Calu3 (cell line): Measurements from ENCODE around the gene CRIM1. TPM values are rescaled to one million over a fixed set of nuclear protein-coding genes. Genes with fewer than 3 reads are reported as not detected.

ENCODE experiments used
- BruUV-seq: library from RNA; stranded (reverse); fragments of 400-500 nt; replicated peaks from 2 replicates; lab custom pipeline; 2021; lab: Mats Ljungman, UMichigan
- CTCF ChIA-PET: fragments of 300-600 bp; sonication (Branson Sonifier 250); formaldehyde crosslinking; loops from one replicate; lab custom pipeline; 2022; ENCODE audit warnings: antibody characterized with exemption; lab: Charles Lee
- DNase-seq: peaks from one replicate; pipeline ENCODE4 v3.0.0; 2022
- H3K27ac Mint-ChIP-seq: one replicate; pipeline ENCODE4 v1.8.0; 2022; ENCODE audit warnings: mixed read lengths; ENCODE audit not compliant: unreplicated experiment
- H3K27me3 Mint-ChIP-seq: one replicate; pipeline ENCODE4 v1.8.0; 2022; ENCODE audit warnings: mixed read lengths; ENCODE audit not compliant: unreplicated experiment
- H3K36me3 Mint-ChIP-seq: one replicate; pipeline ENCODE4 v1.8.0; 2022; ENCODE audit warnings: mild to moderate bottlenecking, moderate library complexity, mixed read lengths; ENCODE audit not compliant: insufficient read depth, unreplicated experiment
- H3K4me1 Mint-ChIP-seq: one replicate; pipeline ENCODE4 v1.8.0; 2022; ENCODE audit warnings: mild to moderate bottlenecking, low read depth, mixed read lengths; ENCODE audit not compliant: unreplicated experiment
- H3K4me3 Mint-ChIP-seq: one replicate; pipeline ENCODE4 v1.8.0; 2022; ENCODE audit warnings: mild to moderate bottlenecking, low read depth, moderate library complexity, mixed read lengths; ENCODE audit not compliant: unreplicated experiment
- H3K9me3 Mint-ChIP-seq: one replicate; pipeline ENCODE4 v1.8.0; 2022; ENCODE audit warnings: low read depth, mixed read lengths; ENCODE audit not compliant: unreplicated experiment
- intact Hi-C: fragments of 100-400 bp; cut with micrococcal nuclease; formaldehyde crosslinking; loops from one replicate; pipeline ENCODE4 v1.10.0; 2022; ENCODE audit not compliant: unreplicated experiment
- total RNA-seq: library from RNA; stranded (reverse); gene quantifications from 2 replicates; pipeline ENCODE4 v1.2.3, GENCODE V29; 2022
- TF ChIP-seq, protein P1 (sequence below): fragments of 200-600 bp; IDR thresholded peaks from one replicate; pipeline ENCODE4 v1.8.0; 2022; ENCODE audit warnings: antibody characterized with exemption; ENCODE audit not compliant: unreplicated experiment

The CRIM1 gene
- total RNA-seq, 1 experiment from 2014 or later: 57.6 TPM

DNA sequence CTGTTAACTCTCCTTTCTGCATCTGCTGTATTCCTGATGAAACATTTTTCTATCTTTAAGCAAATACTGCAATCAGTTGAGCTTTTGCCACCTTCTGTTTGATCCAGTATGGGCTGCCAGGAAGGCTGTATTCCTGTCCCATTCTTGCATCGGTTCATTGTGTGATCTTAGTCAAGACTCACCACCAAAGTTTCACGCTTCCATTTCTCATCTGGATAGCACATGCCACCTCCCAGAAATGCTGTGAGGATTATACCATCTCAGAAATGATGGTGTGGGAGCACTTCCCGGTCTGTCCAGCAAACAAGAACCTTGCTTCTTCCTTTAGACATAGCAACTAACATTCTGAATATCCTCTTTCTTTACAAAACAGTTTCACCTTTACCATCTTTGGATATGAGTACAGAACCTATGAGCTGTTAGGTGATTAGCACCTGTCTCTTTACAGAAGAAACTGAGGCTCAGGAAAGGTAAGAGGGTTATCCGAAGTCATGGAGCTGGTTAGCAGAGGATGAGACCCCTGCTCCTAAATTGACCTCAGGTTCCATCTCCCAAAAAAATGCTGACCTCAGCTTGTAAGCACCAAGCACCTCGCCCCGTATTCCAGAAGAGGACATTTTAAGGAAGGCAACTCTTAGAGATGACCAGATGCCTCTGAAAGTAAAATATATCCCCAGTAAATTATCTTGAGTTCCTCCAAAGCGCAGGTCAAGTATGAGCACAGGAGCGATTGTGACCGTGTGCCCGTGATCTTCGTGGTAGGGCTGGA lies 185.6 kb downstream of the CRIM1 start:
- no peak for DNase-seq
- TF ChIP-seq, protein P1, sequence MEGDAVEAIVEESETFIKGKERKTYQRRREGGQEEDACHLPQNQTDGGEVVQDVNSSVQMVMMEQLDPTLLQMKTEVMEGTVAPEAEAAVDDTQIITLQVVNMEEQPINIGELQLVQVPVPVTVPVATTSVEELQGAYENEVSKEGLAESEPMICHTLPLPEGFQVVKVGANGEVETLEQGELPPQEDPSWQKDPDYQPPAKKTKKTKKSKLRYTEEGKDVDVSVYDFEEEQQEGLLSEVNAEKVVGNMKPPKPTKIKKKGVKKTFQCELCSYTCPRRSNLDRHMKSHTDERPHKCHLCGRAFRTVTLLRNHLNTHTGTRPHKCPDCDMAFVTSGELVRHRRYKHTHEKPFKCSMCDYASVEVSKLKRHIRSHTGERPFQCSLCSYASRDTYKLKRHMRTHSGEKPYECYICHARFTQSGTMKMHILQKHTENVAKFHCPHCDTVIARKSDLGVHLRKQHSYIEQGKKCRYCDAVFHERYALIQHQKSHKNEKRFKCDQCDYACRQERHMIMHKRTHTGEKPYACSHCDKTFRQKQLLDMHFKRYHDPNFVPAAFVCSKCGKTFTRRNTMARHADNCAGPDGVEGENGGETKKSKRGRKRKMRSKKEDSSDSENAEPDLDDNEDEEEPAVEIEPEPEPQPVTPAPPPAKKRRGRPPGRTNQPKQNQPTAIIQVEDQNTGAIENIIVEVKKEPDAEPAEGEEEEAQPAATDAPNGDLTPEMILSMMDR: no peak
- Mint-ChIP-seq H3K4me3 (no peak overlapping the region), H3K4me1 (no peaks in the 10 kb centered on the region), H3K27me3 (no peaks in the 10 kb centered on the region), H3K36me3 (peaks cover 15% of the 10 kb centered on the region), H3K9me3 (no peaks in the 10 kb centered on the region), H3K27ac (no peak overlapping the region)
- intact Hi-C loops: no loop called here
- no TSS peak for BruUV-seq
- CTCF ChIA-PET: no interaction called here

DNA sequence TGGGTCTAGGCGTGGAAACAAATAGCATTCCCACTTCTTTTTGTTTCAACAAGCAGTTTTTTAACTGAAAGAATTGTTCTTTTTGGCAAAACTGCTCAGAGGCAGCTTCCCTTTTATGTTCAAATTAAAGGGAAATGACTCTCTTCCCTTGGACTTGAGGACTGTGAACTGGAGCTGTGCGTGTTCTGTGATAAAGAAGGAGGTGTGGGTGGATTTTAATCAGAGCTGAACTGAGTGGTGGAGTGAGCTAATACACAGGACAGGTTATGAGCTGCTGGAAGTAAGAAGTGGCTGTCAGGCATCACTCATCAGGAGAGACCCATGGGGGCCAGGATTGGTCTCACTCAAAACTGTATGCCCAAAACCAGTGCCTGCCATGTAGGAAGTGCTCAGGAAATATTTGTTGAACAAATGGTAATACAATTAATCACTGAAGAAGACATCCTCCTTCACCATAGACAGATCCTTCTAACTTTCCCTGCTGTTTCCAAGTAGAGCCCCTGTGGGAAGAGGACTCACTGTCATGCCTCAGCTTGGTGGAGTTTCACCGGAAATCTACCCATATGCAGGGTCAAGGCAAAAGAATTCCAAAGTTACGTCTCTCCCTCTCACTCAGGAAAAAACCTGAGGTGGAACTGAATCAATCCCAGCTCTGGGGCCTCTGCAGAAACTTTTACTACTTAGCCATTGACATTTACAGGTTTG lies 186.5 kb downstream of the CRIM1 start:
- Mint-ChIP-seq H3K27me3 (no peaks in the 10 kb centered on the region), H3K4me1 (no peaks in the 10 kb centered on the region), H3K27ac (no peak overlapping the region), H3K36me3 (peaks cover 18% of the 10 kb centered on the region), H3K4me3 (no peak overlapping the region), H3K9me3 (no peaks in the 10 kb centered on the region)
- TF ChIP-seq, protein P1: no peak
- intact Hi-C loops: no loop called here
- CTCF ChIA-PET: no interaction called here
- BruUV-seq: no TSS peak
- DNase-seq: no peak

DNA sequence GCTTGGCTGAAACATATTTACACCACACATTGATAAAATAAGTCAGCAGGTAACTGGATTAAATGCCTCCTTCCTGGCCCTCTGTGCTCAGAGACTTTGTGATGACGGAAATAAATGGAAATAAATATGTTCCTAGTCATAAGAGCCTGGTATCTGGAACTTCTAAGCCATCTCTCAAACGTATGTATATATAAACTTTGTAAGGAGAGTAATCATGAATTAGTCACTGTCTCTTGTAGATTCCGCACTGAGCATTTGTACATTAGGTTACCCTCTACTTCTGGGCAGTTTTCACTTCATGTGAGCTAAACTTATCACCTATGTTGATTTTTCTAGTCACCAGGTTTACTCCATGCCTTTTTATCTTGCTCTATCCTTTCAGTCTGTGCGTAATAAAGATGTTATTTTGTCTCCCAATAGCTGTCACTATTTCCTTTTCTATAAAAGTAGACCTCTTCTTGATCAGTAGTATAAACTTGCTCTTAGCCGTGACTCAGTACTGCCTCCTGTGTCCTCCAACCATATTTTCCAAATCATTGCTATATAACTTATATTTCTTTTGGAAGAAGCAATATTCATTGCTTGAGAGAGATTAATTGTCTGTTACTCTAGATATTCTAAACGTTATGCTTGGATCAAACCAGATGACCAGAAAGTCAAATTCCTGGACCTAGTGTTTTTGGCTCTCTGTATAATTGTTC lies 189.2 kb downstream of the CRIM1 start:
- CTCF ChIA-PET: no interaction called here
- H3K4me1 Mint-ChIP-seq: no peaks in the 10 kb centered on the region
- H3K4me3 Mint-ChIP-seq: no peak overlapping the region
- no peaks in the 10 kb centered on the region for H3K27me3 Mint-ChIP-seq
- intact Hi-C loops: no loop called here
- BruUV-seq: no TSS peak
- H3K9me3 Mint-ChIP-seq: no peaks in the 10 kb centered on the region
- H3K27ac Mint-ChIP-seq: no peak overlapping the region
- DNase-seq: no peak
- TF ChIP-seq, protein P1: no peak
- peaks cover 24% of the 10 kb centered on the region for H3K36me3 Mint-ChIP-seq

DNA sequence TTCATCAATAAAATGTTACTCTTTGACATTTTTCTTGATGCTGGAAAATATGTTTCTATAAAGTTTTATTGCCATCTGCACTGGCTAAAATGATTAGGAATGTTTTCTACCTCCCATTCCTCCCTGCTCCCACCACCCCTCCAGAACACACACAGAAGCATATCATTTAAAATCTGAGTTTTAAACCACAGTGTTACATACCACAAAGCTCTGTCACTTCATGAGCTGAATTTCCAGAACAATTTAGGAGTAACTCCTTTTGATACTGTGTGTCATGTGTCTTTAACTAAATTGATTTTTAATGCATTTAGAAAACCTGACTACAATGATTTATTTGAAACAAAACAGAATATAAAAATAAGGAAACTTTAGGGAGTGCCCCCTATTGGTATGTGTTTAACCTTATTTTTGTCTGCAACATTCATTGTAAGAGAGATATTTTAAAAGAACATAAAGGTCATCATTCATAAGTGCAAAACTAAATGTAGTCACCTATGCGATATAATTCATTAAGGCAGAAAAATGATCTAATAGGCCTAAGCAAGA lies 190.4 kb downstream of the CRIM1 start:
- CTCF ChIA-PET: no interaction called here
- Mint-ChIP-seq H3K27ac (no peak overlapping the region), H3K36me3 (peaks cover 28% of the 10 kb centered on the region), H3K27me3 (no peaks in the 10 kb centered on the region), H3K9me3 (no peaks in the 10 kb centered on the region), H3K4me1 (no peaks in the 10 kb centered on the region), H3K4me3 (no peak overlapping the region)
- intact Hi-C loops: no loop called here
- no peak for DNase-seq
- BruUV-seq: no TSS peak
- TF ChIP-seq, protein P1: no peak
